ENCODE data around the gene RBFOX2. TPM values are rescaled to one million over a fixed set of nuclear protein-coding genes. Genes with fewer than 3 reads are reported as not detected.

RBFOX2 gene
- total and polyA plus RNA-seq, 2 experiments from 2014 or later: 88.8 to 131 TPM

DNA sequence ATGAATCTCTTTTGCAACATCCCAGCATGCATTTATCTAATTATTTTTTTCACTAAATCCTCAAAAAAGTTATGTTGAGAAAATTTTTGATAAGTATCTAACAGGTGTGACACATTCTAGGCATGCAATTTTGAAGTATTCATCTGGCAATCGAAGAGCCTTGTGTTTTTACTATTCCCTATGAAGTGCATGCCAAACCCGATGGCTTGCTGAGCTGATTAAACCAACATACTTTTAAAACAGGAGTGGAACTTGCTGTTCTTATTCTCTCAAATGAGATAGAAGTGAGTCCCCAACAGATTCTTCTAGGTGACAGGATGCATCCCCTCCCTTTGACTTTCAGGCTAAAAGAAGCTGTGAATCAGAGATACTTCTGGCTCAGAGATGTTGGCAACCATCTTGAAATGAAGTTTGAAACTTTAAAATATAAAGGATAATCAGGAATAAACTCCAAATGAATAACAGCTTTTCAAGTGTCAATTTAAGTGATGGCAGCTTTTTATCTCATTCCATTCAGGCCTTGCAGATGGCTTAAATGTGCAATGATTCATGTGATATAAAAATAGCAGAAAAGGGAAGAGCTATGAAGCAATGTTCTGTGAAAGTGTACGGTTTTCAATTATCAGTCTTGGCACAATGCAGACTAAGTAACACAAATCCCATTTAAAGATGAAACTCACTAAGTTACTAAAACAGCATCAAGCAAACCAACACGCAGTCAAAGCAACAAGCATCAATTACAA is 243.3 kb downstream of the RBFOX2 start:
- H3K4me1 ChIP-seq (ENCODE audit: insufficient read depth): peaks cover 13% of the 10 kb centered on the region
- no peak overlapping the region for H3K4me3 ChIP-seq
- H3K4me3 Mint-ChIP-seq: no peak overlapping the region
- ATAC-seq: no peak
- H3K9me3 Mint-ChIP-seq: no peaks in the 10 kb centered on the region
- no peaks in the 10 kb centered on the region for H3K27me3 ChIP-seq (ENCODE audit: insufficient read depth)
- no peaks in the 10 kb centered on the region for H3F3A ChIP-seq (replicated peaks; ENCODE audit: low read depth)
- no peak for TF ChIP-seq CTCF (conservative IDR thresholded peaks at IDR 0.05; ENCODE audit: low read depth in 2 of 2)
- TF ChIP-seq ETS1 (IDR thresholded peaks at IDR 0.05): no peak
- TF ChIP-seq POLR2AphosphoS5 (IDR thresholded peaks at IDR 0.05; ENCODE audit: low read depth): no peak
- no peak for TF ChIP-seq ZNF462 (CRISPR knock-in tag; IDR thresholded peaks at IDR 0.05)
- TF ChIP-seq EZH2 (IDR thresholded peaks at IDR 0.05; ENCODE audit: low read depth, unreplicated experiment): no peak
- no peak for TF ChIP-seq ZNF114 (CRISPR knock-in tag; IDR thresholded peaks at IDR 0.05)
- no peak for TF ChIP-seq STAT1 (IDR thresholded peaks at IDR 0.05; ENCODE audit: unreplicated experiment)
- TF ChIP-seq, protein P1, sequence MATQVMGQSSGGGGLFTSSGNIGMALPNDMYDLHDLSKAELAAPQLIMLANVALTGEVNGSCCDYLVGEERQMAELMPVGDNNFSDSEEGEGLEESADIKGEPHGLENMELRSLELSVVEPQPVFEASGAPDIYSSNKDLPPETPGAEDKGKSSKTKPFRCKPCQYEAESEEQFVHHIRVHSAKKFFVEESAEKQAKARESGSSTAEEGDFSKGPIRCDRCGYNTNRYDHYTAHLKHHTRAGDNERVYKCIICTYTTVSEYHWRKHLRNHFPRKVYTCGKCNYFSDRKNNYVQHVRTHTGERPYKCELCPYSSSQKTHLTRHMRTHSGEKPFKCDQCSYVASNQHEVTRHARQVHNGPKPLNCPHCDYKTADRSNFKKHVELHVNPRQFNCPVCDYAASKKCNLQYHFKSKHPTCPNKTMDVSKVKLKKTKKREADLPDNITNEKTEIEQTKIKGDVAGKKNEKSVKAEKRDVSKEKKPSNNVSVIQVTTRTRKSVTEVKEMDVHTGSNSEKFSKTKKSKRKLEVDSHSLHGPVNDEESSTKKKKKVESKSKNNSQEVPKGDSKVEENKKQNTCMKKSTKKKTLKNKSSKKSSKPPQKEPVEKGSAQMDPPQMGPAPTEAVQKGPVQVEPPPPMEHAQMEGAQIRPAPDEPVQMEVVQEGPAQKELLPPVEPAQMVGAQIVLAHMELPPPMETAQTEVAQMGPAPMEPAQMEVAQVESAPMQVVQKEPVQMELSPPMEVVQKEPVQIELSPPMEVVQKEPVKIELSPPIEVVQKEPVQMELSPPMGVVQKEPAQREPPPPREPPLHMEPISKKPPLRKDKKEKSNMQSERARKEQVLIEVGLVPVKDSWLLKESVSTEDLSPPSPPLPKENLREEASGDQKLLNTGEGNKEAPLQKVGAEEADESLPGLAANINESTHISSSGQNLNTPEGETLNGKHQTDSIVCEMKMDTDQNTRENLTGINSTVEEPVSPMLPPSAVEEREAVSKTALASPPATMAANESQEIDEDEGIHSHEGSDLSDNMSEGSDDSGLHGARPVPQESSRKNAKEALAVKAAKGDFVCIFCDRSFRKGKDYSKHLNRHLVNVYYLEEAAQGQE (IDR thresholded peaks at IDR 0.05; ENCODE audit: unreplicated experiment): no peak
- TF ChIP-seq ZNF331 (CRISPR knock-in tag; IDR thresholded peaks at IDR 0.05; ENCODE audit: low read depth): no peak
- TF ChIP-seq EZH2phosphoT487 (IDR thresholded peaks at IDR 0.05; ENCODE audit: unreplicated experiment): no peak
- no peak for TF ChIP-seq NANOG (IDR thresholded peaks at IDR 0.05; ENCODE audit: borderline replicate concordance)
- no peak for TF ChIP-seq JUNB (IDR thresholded peaks at IDR 0.05; ENCODE audit: unreplicated experiment)
- no peak for TF ChIP-seq CREB1 (CRISPR knock-in tag; IDR thresholded peaks at IDR 0.05; ENCODE audit: low read depth)
- H3K36me3 ChIP-seq (ENCODE audit: insufficient read depth): peaks cover 9% of the 10 kb centered on the region; the same call in 1 of the 2 replicates
- no peak overlapping the region for H3K4me2 ChIP-seq
- peaks cover 11% of the 10 kb centered on the region for H3K36me3 Mint-ChIP-seq (ENCODE audit: low read depth)
- no peak overlapping the region for H3K27ac Mint-ChIP-seq
- H4K20me1 ChIP-seq (replicated peaks; ENCODE audit: insufficient read depth): peaks cover 12% of the 10 kb centered on the region; the same call in 1 of the 2 replicates
- peaks cover 9% of the 10 kb centered on the region for H3K79me2 ChIP-seq (replicated peaks; ENCODE audit: insufficient read depth)
- no peak overlapping the region for H3K27ac ChIP-seq (ENCODE audit: low read depth)
- no peaks in the 10 kb centered on the region for H3K9me2 ChIP-seq (ENCODE audit: insufficient read depth)
- peaks cover 14% of the 10 kb centered on the region for H3K4me1 Mint-ChIP-seq
- DNase-seq (ENCODE audit: low spot score): no peak
- no peak overlapping the region for H2AFZ ChIP-seq
- H3K27me3 Mint-ChIP-seq (ENCODE audit: insufficient read depth, low read depth, poor library complexity): peaks cover 2% of the 10 kb centered on the region

Measured in GM23338 (cell line).